Measurements from ENCODE around the gene GPR160. TPM values are rescaled to one million over a fixed set of nuclear protein-coding genes. Genes with fewer than 3 reads are reported as not detected.

GPR160 gene
- total RNA-seq, 1 experiment from 2014 or later, result 53.8 TPM

- intact Hi-C loops (cut with micrococcal nuclease; ENCODE audit: unreplicated experiment), result no loop called here
- no peaks in the 10 kb centered on the region for H3K27me3 Mint-ChIP-seq (ENCODE audit: unreplicated experiment)
- no peaks in the 10 kb centered on the region for H3K36me3 Mint-ChIP-seq (ENCODE audit: insufficient read depth, unreplicated experiment)
- no peak overlapping the region for H3K4me3 Mint-ChIP-seq (ENCODE audit: low read depth, unreplicated experiment)
- peaks cover 10% of the 10 kb centered on the region for H3K4me1 Mint-ChIP-seq (ENCODE audit: low read depth, unreplicated experiment)
- no peaks in the 10 kb centered on the region for H3K9me3 Mint-ChIP-seq (ENCODE audit: low read depth, unreplicated experiment)
- BruUV-seq (replicated peaks), result no TSS peak
- no peak for DNase-seq
- CTCF ChIA-PET, result no interaction called here
- no peak for TF ChIP-seq CTCF (IDR thresholded peaks at IDR 0.05; ENCODE audit: unreplicated experiment)
- H3K27ac Mint-ChIP-seq (ENCODE audit: unreplicated experiment), result no peak overlapping the region
Measured at GRCh38 chr3:170027233-170028102, 10.3 kb upstream of the GPR160 start.

- Mint-ChIP-seq H3K4me3 (ENCODE audit: low read depth, unreplicated experiment) (no peak overlapping the region), H3K36me3 (ENCODE audit: insufficient read depth, unreplicated experiment) (peaks cover 12% of the 10 kb centered on the region), H3K27me3 (ENCODE audit: unreplicated experiment) (no peaks in the 10 kb centered on the region), H3K27ac (ENCODE audit: unreplicated experiment) (no peak overlapping the region), H3K4me1 (ENCODE audit: low read depth, unreplicated experiment) (peaks cover 6% of the 10 kb centered on the region), H3K9me3 (ENCODE audit: low read depth, unreplicated experiment) (no peaks in the 10 kb centered on the region)
- intact Hi-C loops (cut with micrococcal nuclease; ENCODE audit: unreplicated experiment), result no loop called here
- CTCF ChIA-PET, result interaction anchor here (0.7 kb wide), 1 partner anchor 44 kb away, joined by 3 read pairs; no protein-coding TSS in a partner anchor
- no peak for TF ChIP-seq CTCF (IDR thresholded peaks at IDR 0.05; ENCODE audit: unreplicated experiment)
- no peak for DNase-seq
- BruUV-seq (replicated peaks), result no TSS peak
Measured at GRCh38 chr3:170033489-170033888, 4.3 kb upstream of the GPR160 start.

GRCh38 chr3:170038434-170039110, 777 bp downstream of the GPR160 start:
- peak; percentile 55 for TF ChIP-seq CTCF (IDR thresholded peaks at IDR 0.05; ENCODE audit: unreplicated experiment)
- BruUV-seq (replicated peaks), result no TSS peak
- CTCF ChIA-PET, result interaction anchor here (0.6 to 1.3 kb wide), 8 partner anchors 11 to 211 kb away, joined by 3 to 6 read pairs (median 3); no protein-coding TSS in a partner anchor

GRCh38 chr3:170040418-170040817, 2.6 kb downstream of the GPR160 start:
- TF ChIP-seq CTCF (IDR thresholded peaks at IDR 0.05; ENCODE audit: unreplicated experiment), result no peak
- no peak for DNase-seq
- Mint-ChIP-seq H3K27ac (ENCODE audit: unreplicated experiment) (no peak overlapping the region), H3K27me3 (ENCODE audit: unreplicated experiment) (no peaks in the 10 kb centered on the region), H3K36me3 (ENCODE audit: insufficient read depth, unreplicated experiment) (peaks cover 22% of the 10 kb centered on the region), H3K4me3 (ENCODE audit: low read depth, unreplicated experiment) (no peak overlapping the region), H3K9me3 (ENCODE audit: low read depth, unreplicated experiment) (no peaks in the 10 kb centered on the region), H3K4me1 (ENCODE audit: low read depth, unreplicated experiment) (peaks cover 32% of the 10 kb centered on the region)
- CTCF ChIA-PET, result interaction anchor here (0.5 to 0.8 kb wide), 2 partner anchors 119 to 1432 kb away, joined by 3 to 6 read pairs; no protein-coding TSS in a partner anchor
- intact Hi-C loops (cut with micrococcal nuclease; ENCODE audit: unreplicated experiment), result no loop called here
- no TSS peak for BruUV-seq (replicated peaks)

More at GRCh38 chr3:170038434-170039110, 777 bp downstream of the GPR160 start:
- intact Hi-C loops (cut with micrococcal nuclease; ENCODE audit: unreplicated experiment), result loop anchor here (5.0 kb wide), 1 partner anchor 56 kb away; no protein-coding TSS in a partner anchor
- peak; percentile 79 for DNase-seq
- Mint-ChIP-seq H3K27ac (ENCODE audit: unreplicated experiment) (peak overlapping the region; percentile 75), H3K4me3 (ENCODE audit: low read depth, unreplicated experiment) (peak overlapping the region; percentile 93), H3K9me3 (ENCODE audit: low read depth, unreplicated experiment) (no peaks in the 10 kb centered on the region), H3K4me1 (ENCODE audit: low read depth, unreplicated experiment) (peaks cover 22% of the 10 kb centered on the region), H3K27me3 (ENCODE audit: unreplicated experiment) (no peaks in the 10 kb centered on the region), H3K36me3 (ENCODE audit: insufficient read depth, unreplicated experiment) (peaks cover 22% of the 10 kb centered on the region)

Data from Calu3 (cell line).